ENCODE results near the gene EGFLAM.

Gene EGFLAM

GRCh38 chr5:38401145-38401544, 142.8 kb downstream of the EGFLAM start:
- H4K20me1 ChIP-seq (ENCODE audit: low read depth, low read length) = no peaks in the 10 kb centered on the region
- no peak overlapping the region for H2AFZ ChIP-seq (ENCODE audit: low read depth, low read length, severe bottlenecking)
- H3K27ac ChIP-seq (ENCODE audit: low read depth, low read length) = no peak overlapping the region
- H3K9ac ChIP-seq (ENCODE audit: low read length) = no peak overlapping the region
- H3K4me3 ChIP-seq (ENCODE audit: insufficient read depth, low read length, poor library complexity, severe bottlenecking) = no peak overlapping the region
- no peak overlapping the region for H3K4me2 ChIP-seq (ENCODE audit: low read depth, low read length, poor library complexity, severe bottlenecking)
- no peaks in the 10 kb centered on the region for H3K36me3 ChIP-seq (ENCODE audit: low read length)
- no peaks in the 10 kb centered on the region for H3K9me3 ChIP-seq (ENCODE audit: insufficient read depth, low read length)
- no peaks in the 10 kb centered on the region for H3F3A ChIP-seq (ENCODE audit: insufficient read depth)
- no peaks in the 10 kb centered on the region for H3K27me3 ChIP-seq (ENCODE audit: low read length)
- no peaks in the 10 kb centered on the region for H3K79me2 ChIP-seq (ENCODE audit: insufficient read depth, low read length)
- no peaks in the 10 kb centered on the region for H3K9me2 ChIP-seq (replicated peaks; ENCODE audit: insufficient read depth, low read length)
- TF ChIP-seq CTCF (IDR thresholded peaks at IDR 0.05; ENCODE audit: insufficient read depth, low read length, poor library complexity, severe bottlenecking) = no peak
- no peak for TF ChIP-seq EZH2phosphoT487 (conservative IDR thresholded peaks at IDR 0.05; ENCODE audit: low read length)

DNA sequence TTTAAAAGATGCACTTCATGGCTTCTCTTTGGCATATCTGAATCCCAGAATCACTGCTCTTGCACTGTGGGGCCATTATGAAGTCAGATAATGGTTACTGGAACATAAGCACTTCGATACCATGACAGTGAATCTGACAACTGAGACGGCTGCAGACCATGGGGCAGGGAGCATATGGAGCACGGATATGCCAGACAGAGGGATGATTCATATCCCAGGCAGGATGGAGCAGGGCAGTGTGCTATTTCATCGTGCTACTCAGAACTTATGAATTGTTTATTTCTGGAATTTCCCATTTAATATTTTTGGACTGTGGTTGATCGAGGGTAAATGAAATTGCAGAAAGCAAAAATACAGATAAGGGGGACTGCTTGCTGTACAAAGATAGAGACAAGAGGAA, 145.0 kb downstream of the EGFLAM start:
- Histone ChIP-seq H3K4me2 (ENCODE audit: low read depth, low read length, poor library complexity, severe bottlenecking) (no peak overlapping the region), H3K27ac (ENCODE audit: low read depth, low read length) (no peak overlapping the region), H3K27me3 (ENCODE audit: low read length) (no peaks in the 10 kb centered on the region), H3K4me3 (ENCODE audit: insufficient read depth, low read length, poor library complexity, severe bottlenecking) (no peak overlapping the region), H3F3A (ENCODE audit: insufficient read depth) (no peaks in the 10 kb centered on the region), H3K79me2 (ENCODE audit: insufficient read depth, low read length) (no peaks in the 10 kb centered on the region), H2AFZ (ENCODE audit: low read depth, low read length, severe bottlenecking) (no peak overlapping the region), H3K9me3 (ENCODE audit: insufficient read depth, low read length) (no peaks in the 10 kb centered on the region), H3K9ac (ENCODE audit: low read length) (no peak overlapping the region), H3K36me3 (ENCODE audit: low read length) (no peaks in the 10 kb centered on the region), H3K9me2 (replicated peaks; ENCODE audit: insufficient read depth, low read length) (no peaks in the 10 kb centered on the region), H4K20me1 (ENCODE audit: low read depth, low read length) (no peaks in the 10 kb centered on the region)
- TF ChIP-seq EZH2phosphoT487 (conservative IDR thresholded peaks at IDR 0.05; ENCODE audit: low read length) (no peak), CTCF (IDR thresholded peaks at IDR 0.05; ENCODE audit: insufficient read depth, low read length, poor library complexity, severe bottlenecking) (no peak)

GRCh38 chr5:38403877-38404635, 145.7 kb downstream of the EGFLAM start:
- H3K27me3 ChIP-seq (ENCODE audit: low read length) = no peaks in the 10 kb centered on the region
- H3K4me2 ChIP-seq (ENCODE audit: low read depth, low read length, poor library complexity, severe bottlenecking) = no peak overlapping the region
- H4K20me1 ChIP-seq (ENCODE audit: low read depth, low read length) = no peaks in the 10 kb centered on the region
- TF ChIP-seq EZH2phosphoT487 (conservative IDR thresholded peaks at IDR 0.05; ENCODE audit: low read length) = no peak
- TF ChIP-seq CTCF (IDR thresholded peaks at IDR 0.05; ENCODE audit: insufficient read depth, low read length, poor library complexity, severe bottlenecking) = no peak
- H3K36me3 ChIP-seq (ENCODE audit: low read length) = no peaks in the 10 kb centered on the region
- no peak overlapping the region for H2AFZ ChIP-seq (ENCODE audit: low read depth, low read length, severe bottlenecking)
- H3K4me3 ChIP-seq (ENCODE audit: insufficient read depth, low read length, poor library complexity, severe bottlenecking) = no peak overlapping the region
- no peaks in the 10 kb centered on the region for H3F3A ChIP-seq (ENCODE audit: insufficient read depth)
- H3K9me2 ChIP-seq (replicated peaks; ENCODE audit: insufficient read depth, low read length) = no peaks in the 10 kb centered on the region
- no peaks in the 10 kb centered on the region for H3K79me2 ChIP-seq (ENCODE audit: insufficient read depth, low read length)
- no peaks in the 10 kb centered on the region for H3K9me3 ChIP-seq (ENCODE audit: insufficient read depth, low read length)
- no peak overlapping the region for H3K27ac ChIP-seq (ENCODE audit: low read depth, low read length)
- H3K9ac ChIP-seq (ENCODE audit: low read length) = no peak overlapping the region
